CD4-positive, alpha-beta T cell treated with Interleukin-6 for 4 hours (primary cell): ENCODE results near the gene KCNAB1.

ENCODE experiments used
- DNase-seq: peaks from one replicate; pipeline ENCODE4 v3.0.0-alpha.2; 2020; ENCODE audit warnings: mixed read lengths

Gene KCNAB1

GRCh38 chr3:156332304-156332703 is 211.9 kb downstream of the KCNAB1 start:
- DNase-seq = no peak

GRCh38 chr3:156334841-156335545 is 214.6 kb downstream of the KCNAB1 start:
- DNase-seq = no peak

GRCh38 chr3:156339491-156339890 is 219.1 kb downstream of the KCNAB1 start:
- no peak for DNase-seq

GRCh38 chr3:156341332-156341731 is 221.0 kb downstream of the KCNAB1 start:
- DNase-seq = no peak

- DNase-seq = no peak
Observed at GRCh38 chr3:156341831-156342416, 221.5 kb downstream of the KCNAB1 start.

- no peak for DNase-seq
Observed at GRCh38 chr3:156344215-156344614, 223.8 kb downstream of the KCNAB1 start.

GRCh38 chr3:156349111-156349510 is 228.7 kb downstream of the KCNAB1 start:
- no peak for DNase-seq

- no peak for DNase-seq
Observed at GRCh38 chr3:156349978-156350377, 229.6 kb downstream of the KCNAB1 start.

- no peak for DNase-seq
Observed at GRCh38 chr3:156350781-156351180, 230.4 kb downstream of the KCNAB1 start.

GRCh38 chr3:156351783-156352182 is 231.4 kb downstream of the KCNAB1 start:
- DNase-seq = no peak

GRCh38 chr3:156352728-156353127 is 232.3 kb downstream of the KCNAB1 start:
- DNase-seq = no peak

- no peak for DNase-seq
Observed at GRCh38 chr3:156353563-156353962, 233.2 kb downstream of the KCNAB1 start.

GRCh38 chr3:156356537-156357363 is 236.4 kb downstream of the KCNAB1 start:
- DNase-seq = no peak

GRCh38 chr3:156358232-156358631 is 237.9 kb downstream of the KCNAB1 start:
- no peak for DNase-seq

- no peak for DNase-seq
Observed at GRCh38 chr3:156359368-156359767, 239.0 kb downstream of the KCNAB1 start.

- no peak for DNase-seq
Observed at GRCh38 chr3:156360083-156360482, 239.7 kb downstream of the KCNAB1 start.

- DNase-seq = no peak
Observed at GRCh38 chr3:156360963-156361362, 240.6 kb downstream of the KCNAB1 start.

- DNase-seq = no peak
Observed at GRCh38 chr3:156366559-156366958, 246.2 kb downstream of the KCNAB1 start.

GRCh38 chr3:156368189-156368588 is 247.8 kb downstream of the KCNAB1 start:
- no peak for DNase-seq

- no peak for DNase-seq
Observed at GRCh38 chr3:156371701-156372100, 251.3 kb downstream of the KCNAB1 start.

- DNase-seq = no peak
Observed at GRCh38 chr3:156373095-156373494, 252.7 kb downstream of the KCNAB1 start.

- no peak for DNase-seq
Observed at GRCh38 chr3:156373654-156374053, 253.3 kb downstream of the KCNAB1 start.

- DNase-seq = no peak
Observed at GRCh38 chr3:156376199-156376598, 255.8 kb downstream of the KCNAB1 start.

GRCh38 chr3:156377266-156377665 is 256.9 kb downstream of the KCNAB1 start:
- no peak for DNase-seq
